Type B pancreatic cell (in vitro differentiated cells): ENCODE results near the gene ANO8. TPM values are rescaled to one million over a fixed set of nuclear protein-coding genes. Genes with fewer than 3 reads are reported as not detected.

Experiments used
- DNase-seq: peaks from one replicate; pipeline ENCODE4 v3.0.0; 2021; ENCODE audit warnings: mixed read lengths; ENCODE audit not compliant: unreplicated experiment; ENCODE audit errors: extremely low spot score
- H3K27ac Mint-ChIP-seq: 2 replicates; pipeline ENCODE4 v1.8.0; 2021; ENCODE audit warnings: mild to moderate bottlenecking, mixed read lengths
- H3K27me3 Mint-ChIP-seq: 2 replicates; pipeline ENCODE4 v1.8.0; 2021; ENCODE audit warnings: mixed read lengths
- H3K36me3 Mint-ChIP-seq: 2 replicates; pipeline ENCODE4 v1.8.0; 2021; ENCODE audit warnings: mixed read lengths
- H3K4me1 Mint-ChIP-seq: one replicate; pipeline ENCODE4 v1.8.0; 2021; ENCODE audit warnings: mixed read lengths; ENCODE audit not compliant: unreplicated experiment
- H3K4me3 Mint-ChIP-seq: 2 replicates; pipeline ENCODE4 v1.8.0; 2021; ENCODE audit warnings: mild to moderate bottlenecking, mixed read lengths
- H3K9me3 Mint-ChIP-seq: 2 replicates; pipeline ENCODE4 v1.8.0; 2021; ENCODE audit warnings: mixed read lengths
- long read RNA-seq: library from polyadenylated mRNA; unstranded; transcript quantifications from one replicate; pipeline ENCODE4 v2.0.0, GENCODE V29; 2020
- total RNA-seq: library from RNA; stranded (reverse); gene quantifications from 2 replicates; pipeline ENCODE4 v1.2.1, GENCODE V29; 2021; ENCODE audit warnings: low replicate concordance
- TF ChIP-seq, protein P1 (sequence below): fragments of 200-600 bp; sonication (generic); conservative IDR thresholded peaks from 2 replicates; pipeline ENCODE4 v1.5.0; 2021; ENCODE audit warnings: antibody characterized with exemption, mild to moderate bottlenecking

ANO8 gene, protein sequence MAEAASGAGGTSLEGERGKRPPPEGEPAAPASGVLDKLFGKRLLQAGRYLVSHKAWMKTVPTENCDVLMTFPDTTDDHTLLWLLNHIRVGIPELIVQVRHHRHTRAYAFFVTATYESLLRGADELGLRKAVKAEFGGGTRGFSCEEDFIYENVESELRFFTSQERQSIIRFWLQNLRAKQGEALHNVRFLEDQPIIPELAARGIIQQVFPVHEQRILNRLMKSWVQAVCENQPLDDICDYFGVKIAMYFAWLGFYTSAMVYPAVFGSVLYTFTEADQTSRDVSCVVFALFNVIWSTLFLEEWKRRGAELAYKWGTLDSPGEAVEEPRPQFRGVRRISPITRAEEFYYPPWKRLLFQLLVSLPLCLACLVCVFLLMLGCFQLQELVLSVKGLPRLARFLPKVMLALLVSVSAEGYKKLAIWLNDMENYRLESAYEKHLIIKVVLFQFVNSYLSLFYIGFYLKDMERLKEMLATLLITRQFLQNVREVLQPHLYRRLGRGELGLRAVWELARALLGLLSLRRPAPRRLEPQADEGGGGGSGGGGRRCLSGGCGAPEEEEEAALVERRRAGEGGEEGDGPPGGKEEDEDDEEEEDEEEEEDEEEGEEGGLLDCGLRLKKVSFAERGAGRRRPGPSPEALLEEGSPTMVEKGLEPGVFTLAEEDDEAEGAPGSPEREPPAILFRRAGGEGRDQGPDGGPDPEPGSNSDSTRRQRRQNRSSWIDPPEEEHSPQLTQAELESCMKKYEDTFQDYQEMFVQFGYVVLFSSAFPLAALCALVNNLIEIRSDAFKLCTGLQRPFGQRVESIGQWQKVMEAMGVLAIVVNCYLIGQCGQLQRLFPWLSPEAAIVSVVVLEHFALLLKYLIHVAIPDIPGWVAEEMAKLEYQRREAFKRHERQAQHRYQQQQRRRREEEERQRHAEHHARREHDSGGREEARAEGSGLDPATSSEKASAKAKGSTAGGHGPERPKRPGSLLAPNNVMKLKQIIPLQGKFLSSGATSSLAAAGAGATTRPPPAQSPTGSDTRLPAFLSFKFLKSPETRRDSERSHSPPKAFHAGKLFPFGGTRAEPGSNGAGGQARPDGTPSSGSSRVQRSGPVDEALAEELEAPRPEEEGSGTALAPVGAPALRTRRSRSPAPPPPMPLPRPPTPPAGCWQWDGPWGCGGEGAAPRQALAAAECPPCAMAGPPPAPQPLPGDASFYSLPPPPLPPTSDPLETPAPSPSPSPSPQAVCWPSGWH
- total RNA-seq = 38.4 and 51.3 TPM in 2 replicates
- long read RNA-seq = 0 reads

DNA sequence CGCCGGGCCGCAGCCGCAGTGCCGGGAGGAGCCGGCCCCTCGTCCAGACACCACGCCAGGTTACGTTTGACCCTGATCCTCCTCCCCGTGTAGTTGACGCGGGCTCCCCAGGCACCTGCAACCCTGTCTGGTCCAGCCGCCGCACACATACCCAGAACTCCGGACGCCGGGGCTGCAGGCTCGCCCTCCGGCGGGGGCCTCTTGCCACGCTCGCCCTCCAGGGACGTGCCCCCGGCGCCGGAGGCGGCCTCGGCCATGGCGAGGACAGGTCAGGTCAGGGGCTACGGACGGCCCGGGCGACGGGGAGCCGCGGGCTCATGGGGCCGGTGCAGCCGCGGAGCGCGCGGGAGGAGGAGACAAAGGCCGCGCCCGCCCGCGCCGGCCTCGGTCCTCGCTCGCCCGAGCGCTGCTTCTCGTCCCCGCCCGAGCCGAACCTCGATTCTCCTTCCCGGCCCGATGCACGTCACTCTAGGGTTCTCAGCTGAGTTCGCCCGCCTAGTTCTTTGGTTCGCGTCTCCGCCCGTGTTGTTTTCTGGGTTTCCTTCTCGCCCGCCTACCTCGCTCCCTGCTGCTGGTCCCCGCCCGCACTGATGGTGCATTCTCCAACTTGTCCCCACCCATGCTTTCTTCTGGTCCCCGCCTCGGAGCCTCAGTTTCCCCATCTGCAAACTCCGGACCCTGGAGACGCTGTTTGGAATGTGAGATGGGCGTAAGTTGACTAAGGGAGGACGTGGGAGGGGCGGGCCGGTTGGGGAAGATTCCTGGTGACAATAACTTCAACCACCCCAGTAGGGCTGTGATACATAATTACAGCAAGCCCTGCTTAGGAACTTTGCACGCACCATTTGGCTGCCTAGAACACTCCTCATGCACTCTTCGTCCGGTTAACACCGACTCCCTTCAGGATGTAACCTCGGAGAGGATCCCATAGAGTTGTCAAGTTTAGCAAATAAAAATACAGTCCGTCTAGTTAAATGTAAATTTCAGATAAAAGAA lies at the start of gene ANO8:
TSS of gene ANO8 (minus strand) at position 442 of the 996 bp plus-strand sequence. CDS start at position 257, 185 bp downstream.
- H3K27me3 Mint-ChIP-seq = peaks cover 10% of the 10 kb centered on the region
- H3K36me3 Mint-ChIP-seq = peaks cover 9% of the 10 kb centered on the region
- DNase-seq = peak; percentile 97
- peak within 1 kb of the TSS; percentile 98 for H3K4me3 Mint-ChIP-seq
- TF ChIP-seq, protein P1, sequence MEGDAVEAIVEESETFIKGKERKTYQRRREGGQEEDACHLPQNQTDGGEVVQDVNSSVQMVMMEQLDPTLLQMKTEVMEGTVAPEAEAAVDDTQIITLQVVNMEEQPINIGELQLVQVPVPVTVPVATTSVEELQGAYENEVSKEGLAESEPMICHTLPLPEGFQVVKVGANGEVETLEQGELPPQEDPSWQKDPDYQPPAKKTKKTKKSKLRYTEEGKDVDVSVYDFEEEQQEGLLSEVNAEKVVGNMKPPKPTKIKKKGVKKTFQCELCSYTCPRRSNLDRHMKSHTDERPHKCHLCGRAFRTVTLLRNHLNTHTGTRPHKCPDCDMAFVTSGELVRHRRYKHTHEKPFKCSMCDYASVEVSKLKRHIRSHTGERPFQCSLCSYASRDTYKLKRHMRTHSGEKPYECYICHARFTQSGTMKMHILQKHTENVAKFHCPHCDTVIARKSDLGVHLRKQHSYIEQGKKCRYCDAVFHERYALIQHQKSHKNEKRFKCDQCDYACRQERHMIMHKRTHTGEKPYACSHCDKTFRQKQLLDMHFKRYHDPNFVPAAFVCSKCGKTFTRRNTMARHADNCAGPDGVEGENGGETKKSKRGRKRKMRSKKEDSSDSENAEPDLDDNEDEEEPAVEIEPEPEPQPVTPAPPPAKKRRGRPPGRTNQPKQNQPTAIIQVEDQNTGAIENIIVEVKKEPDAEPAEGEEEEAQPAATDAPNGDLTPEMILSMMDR = no peak
- peak within 1 kb of the TSS; percentile 98 for H3K27ac Mint-ChIP-seq
- H3K9me3 Mint-ChIP-seq = no peaks in the 10 kb centered on the region
- H3K4me1 Mint-ChIP-seq = peaks cover 15% of the 10 kb centered on the region

DNA sequence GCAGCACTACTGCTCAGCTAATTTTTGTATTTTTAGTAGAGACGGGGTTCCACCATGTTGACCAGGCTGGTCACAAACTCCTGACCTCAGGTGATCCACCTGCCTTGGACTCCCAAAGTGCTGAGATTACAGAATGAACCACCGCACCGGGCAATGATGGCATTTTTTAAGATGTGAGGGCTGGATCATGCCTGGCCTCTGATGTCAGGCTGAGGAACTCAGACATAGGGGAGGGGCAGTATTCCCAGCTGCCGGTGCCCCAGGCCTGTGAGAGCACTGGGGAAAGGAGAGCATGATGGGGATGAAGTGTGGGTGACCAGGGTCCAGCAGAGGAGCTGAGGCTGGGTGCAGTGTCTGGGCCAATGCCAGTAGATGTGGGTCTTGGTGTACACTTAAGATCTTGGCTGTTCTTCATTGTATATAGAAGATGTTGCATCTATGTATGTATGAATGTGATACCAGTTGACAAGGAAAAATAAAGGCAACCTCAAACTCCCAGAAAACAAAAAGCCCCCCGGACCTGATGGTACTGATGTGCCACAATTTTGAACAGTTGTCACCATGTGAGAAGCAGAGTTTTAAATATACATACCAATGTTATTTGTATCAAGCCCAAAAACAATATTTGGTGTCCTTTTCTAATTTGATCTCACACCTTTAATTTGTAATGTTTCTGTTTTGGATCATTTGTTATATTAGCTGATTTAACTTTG lies 45.9 kb upstream of the ANO8 start:
- Mint-ChIP-seq H3K9me3 (no peaks in the 10 kb centered on the region), H3K36me3 (no peaks in the 10 kb centered on the region), H3K4me1 (peaks cover 8% of the 10 kb centered on the region), H3K27me3 (no peaks in the 10 kb centered on the region), H3K4me3 (no peak overlapping the region), H3K27ac (no peak overlapping the region)
- no peak for DNase-seq
- TF ChIP-seq, protein P1 = no peak

DNA sequence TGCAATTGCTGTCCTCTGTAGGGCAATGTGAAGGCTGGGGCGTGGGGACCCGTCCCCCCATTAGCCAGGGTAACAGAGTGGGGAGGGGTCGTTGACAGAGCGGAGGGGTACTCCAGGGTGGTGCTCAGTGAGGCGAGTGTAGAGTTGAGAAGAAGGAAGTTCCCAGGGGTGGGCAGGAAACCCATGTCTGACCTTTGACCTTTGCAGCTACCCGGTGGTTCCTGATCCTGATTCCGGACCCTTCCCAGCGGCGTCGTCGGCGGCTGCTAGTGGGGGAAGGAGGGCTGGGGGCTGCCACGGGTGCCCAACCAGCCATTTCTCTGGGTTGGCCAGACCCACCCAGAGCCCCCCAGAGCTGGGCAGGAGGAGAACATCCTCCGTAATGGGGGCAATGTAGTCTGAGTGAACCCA lies 44.6 kb upstream of the ANO8 start:
- DNase-seq = no peak
- TF ChIP-seq, protein P1 = no peak

DNA sequence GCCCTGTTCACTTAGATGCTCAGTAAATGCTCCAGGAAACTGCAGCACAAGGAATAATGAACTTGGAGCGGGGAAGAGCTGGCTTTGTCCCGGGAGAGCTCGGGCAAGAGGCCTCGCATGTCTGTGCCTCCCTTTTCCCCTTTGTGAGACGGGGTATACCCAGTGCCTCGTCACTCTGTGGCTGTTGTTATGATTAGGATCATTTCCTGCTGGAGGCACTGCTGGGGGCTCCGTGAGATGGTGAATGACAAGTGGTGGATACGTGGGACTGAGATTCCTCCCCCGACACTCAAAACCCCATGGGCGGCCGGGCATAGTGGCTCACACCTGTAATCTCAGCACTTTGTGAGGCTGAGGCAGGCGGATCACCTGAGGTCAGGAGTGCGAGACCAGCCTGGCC lies 43.6 kb upstream of the ANO8 start:
- DNase-seq = no peak
- H3K4me3 Mint-ChIP-seq = no peak overlapping the region
- H3K27me3 Mint-ChIP-seq = no peaks in the 10 kb centered on the region
- TF ChIP-seq, protein P1 = no peak
- H3K27ac Mint-ChIP-seq = no peak overlapping the region
- H3K36me3 Mint-ChIP-seq = no peaks in the 10 kb centered on the region
- peaks cover 8% of the 10 kb centered on the region for H3K4me1 Mint-ChIP-seq
- H3K9me3 Mint-ChIP-seq = no peaks in the 10 kb centered on the region

More for the DNA sequence above, 44.6 kb upstream of the ANO8 start:
- H3K36me3 Mint-ChIP-seq = no peaks in the 10 kb centered on the region
- no peaks in the 10 kb centered on the region for H3K9me3 Mint-ChIP-seq
- no peaks in the 10 kb centered on the region for H3K27me3 Mint-ChIP-seq
- no peak overlapping the region for H3K4me3 Mint-ChIP-seq
- H3K4me1 Mint-ChIP-seq = peaks cover 8% of the 10 kb centered on the region
- H3K27ac Mint-ChIP-seq = no peak overlapping the region
